Urothelium cell line (cell line): ENCODE results near the gene GGT5.
"Not testable (repeated sequence)": the region's sequence is repeated elsewhere in the genome, so short reads cannot be mapped to it uniquely, and the experiment has no call there.

Experiments used
- DNase-seq: peaks from one replicate; pipeline ENCODE4 v3.0.0; 2011; ENCODE audit warnings: low spot score, mixed read lengths
- FAIRE-seq: peaks from 2 replicates; lab custom pipeline; 2011; peaks lifted over from hg19 to GRCh38; lab: Jason Lieb, UNC

The GGT5 gene

GRCh38 chr22:24245030-24245431 is at the start of gene GGT5:
Gene GGT5, minus strand, starts transcription at chr22:24245082. Its CDS starts 357 bp downstream, at chr22:24244725.
- not testable (repeated sequence) for DNase-seq, FAIRE-seq

GRCh38 chr22:24292202-24292830 is 47.4 kb upstream of the GGT5 start:
- FAIRE-seq, DNase-seq: not testable (repeated sequence)

GRCh38 chr22:24291515-24292201 is 46.8 kb upstream of the GGT5 start:
- DNase-seq (no peak), FAIRE-seq (no peak)

- no peak for DNase-seq
- no peak for FAIRE-seq
Observed at GRCh38 chr22:24290459-24290858, 45.6 kb upstream of the GGT5 start.

- DNase-seq (no peak), FAIRE-seq (no peak)
Observed at GRCh38 chr22:24289741-24290163, 44.9 kb upstream of the GGT5 start.

- FAIRE-seq (no peak), DNase-seq (peak; percentile 68)
Observed at GRCh38 chr22:24289114-24289513, 44.2 kb upstream of the GGT5 start.

GRCh38 chr22:24287801-24288200 is 42.9 kb upstream of the GGT5 start:
- not testable (repeated sequence) for FAIRE-seq, DNase-seq

GRCh38 chr22:24287212-24287611 is 42.3 kb upstream of the GGT5 start:
- DNase-seq, FAIRE-seq: not testable (repeated sequence)

- FAIRE-seq (no peak), DNase-seq (no peak)
Observed at GRCh38 chr22:24285245-24285644, 40.4 kb upstream of the GGT5 start.

GRCh38 chr22:24284747-24285203 is 39.9 kb upstream of the GGT5 start:
- DNase-seq (peak; percentile 29), FAIRE-seq (no peak)

- FAIRE-seq = no peak
- no peak for DNase-seq
Observed at GRCh38 chr22:24282401-24282800, 37.5 kb upstream of the GGT5 start.

- not testable (repeated sequence) for DNase-seq, FAIRE-seq
Observed at GRCh38 chr22:24280363-24280762, 35.5 kb upstream of the GGT5 start.

- DNase-seq, FAIRE-seq: not testable (repeated sequence)
Observed at GRCh38 chr22:24274696-24275405, 30.0 kb upstream of the GGT5 start.

- DNase-seq, FAIRE-seq: not testable (repeated sequence)
Observed at GRCh38 chr22:24273906-24274305, 29.0 kb upstream of the GGT5 start.

GRCh38 chr22:24273031-24273430 is 28.1 kb upstream of the GGT5 start:
- DNase-seq, FAIRE-seq: not testable (repeated sequence)

GRCh38 chr22:24271386-24271854 is 26.5 kb upstream of the GGT5 start:
- FAIRE-seq = no peak
- DNase-seq = no peak

- DNase-seq = peak; percentile 99
- peak; percentile 93 for FAIRE-seq
Observed at GRCh38 chr22:24270556-24271385, 25.9 kb upstream of the GGT5 start, which contains the start of gene SPECC1L. Gene SPECC1L, plus strand, starts transcription at chr22:24270831. Its CDS starts 31,401 bp downstream, at chr22:24302232.

- FAIRE-seq = not testable (repeated sequence)
Observed at GRCh38 chr22:24266495-24266894, 21.6 kb upstream of the GGT5 start.

GRCh38 chr22:24265734-24266133 is 20.9 kb upstream of the GGT5 start:
- FAIRE-seq (no peak), DNase-seq (no peak)

More at GRCh38 chr22:24266495-24266894, 21.6 kb upstream of the GGT5 start:
- DNase-seq = not testable (repeated sequence)

GRCh38 chr22:24264329-24264896 is 19.5 kb upstream of the GGT5 start:
- FAIRE-seq = not testable (repeated sequence)

More at GRCh38 chr22:24264329-24264896, 19.5 kb upstream of the GGT5 start:
- not testable (repeated sequence) for DNase-seq
